Stimulated activated CD4-positive, alpha-beta T cell treated with anti-CD3 and anti-CD28 coated beads, Interleukin-4, amount 100 ng/mL, for 4 hours (primary cell): ENCODE measurements around the gene NEK7.

Source experiments
- DNase-seq, 2 experiments: peaks; one replicate each; pipeline ENCODE4 v3.0.0-alpha.2; 2020

NEK7 gene

DNA sequence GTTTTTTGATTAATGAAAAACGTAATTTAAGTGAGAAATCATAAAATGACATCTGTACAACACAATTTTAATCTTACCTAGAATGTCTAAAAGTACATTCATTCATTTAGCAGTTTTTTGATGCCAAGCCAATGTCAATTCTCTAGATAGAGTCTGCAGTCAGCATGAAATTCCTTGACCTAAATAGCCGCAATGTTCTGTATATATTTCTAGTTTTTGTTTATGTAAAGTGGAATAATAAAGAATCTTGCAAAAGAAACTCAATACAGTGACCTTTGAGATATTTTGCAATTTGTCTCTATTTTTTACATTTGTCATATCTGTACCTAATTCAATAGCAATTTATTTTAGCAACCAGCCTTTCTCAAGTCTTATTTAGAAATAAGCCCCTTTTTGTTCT is 207.7 kb downstream of the NEK7 start:
- DNase-seq = no peak

DNA sequence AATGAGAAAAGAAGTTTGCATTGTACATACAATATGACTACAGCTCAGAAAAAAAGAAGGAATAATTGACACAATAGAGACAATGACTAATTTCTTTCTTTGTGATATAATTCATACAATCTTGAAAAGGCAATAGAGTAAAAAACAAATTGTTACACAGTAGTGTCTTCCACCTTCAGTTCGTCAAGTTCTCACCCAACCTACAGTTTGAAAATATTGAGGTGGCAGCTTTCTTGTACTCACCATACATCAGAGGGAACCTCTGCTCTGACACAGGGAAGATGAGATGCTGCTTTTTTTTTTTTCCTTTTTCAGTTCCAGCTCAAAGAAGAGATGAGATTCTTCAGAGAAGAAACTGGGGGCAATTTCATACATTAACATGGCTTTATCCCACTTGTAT is 210.5 kb downstream of the NEK7 start:
- no peak for DNase-seq

DNA sequence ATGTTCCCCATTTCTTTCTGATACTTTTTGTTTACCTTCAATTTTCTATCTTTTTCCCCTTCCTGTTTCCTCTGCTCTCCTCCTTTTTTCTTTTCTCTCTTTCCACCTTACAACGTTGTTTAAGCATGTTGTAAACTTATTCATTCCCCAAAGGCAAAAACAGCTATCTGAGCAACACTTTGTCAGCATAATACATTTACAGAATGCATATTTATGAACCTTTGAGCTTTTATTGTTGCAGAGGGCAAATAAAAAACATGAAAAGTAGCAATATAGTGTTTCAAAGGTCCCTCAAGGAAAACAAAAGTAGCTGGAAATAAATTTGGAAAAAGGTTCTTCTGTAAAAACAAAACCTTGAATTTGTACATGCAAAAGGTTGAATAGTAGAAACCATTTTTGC is 214.2 kb downstream of the NEK7 start:
- no peak for DNase-seq
